Mesenteric fat pad (tissue), 1 donor: ENCODE measurements around the gene GPRIN1. TPM values are rescaled to one million over a fixed set of nuclear protein-coding genes. Genes with fewer than 3 reads are reported as not detected.

ENCODE experiments used
- microRNA-seq: library from miRNA; unstranded; fragments of <30 nt; microRNA quantifications from one replicate; pipeline ENCODE4 v1.2.0, GENCODE V29; 2020; ENCODE audit warnings: borderline number of aligned reads
- total RNA-seq: library from RNA; stranded (reverse); fragmentation: NEBNext Ultra II Directional; extraction: Animal tissue kit (Norgen Biotek cat#: 25700); gene quantifications from one replicate; pipeline ENCODE4 v1.2.1, GENCODE V29; 2021
- donor health status: DM: yes; HTN: yes; CAD: no.

The GPRIN1 gene
- total RNA-seq, 1 donor from 2014 or later, result 1.3 TPM

Small RNA genes within 50 kb of the gene (microRNA-seq; reads per million reads assigned to microRNA genes)
- not detected for gene MIR4281

Other genes starting within 250 kb of the GPRIN1 start
- 65.9 TPM for gene KIAA1191, start 248.4 kb downstream of the GPRIN1 start, total RNA-seq
- 4.4 TPM for gene ARL10, start 244.7 kb downstream of the GPRIN1 start, total RNA-seq
- gene NOP16, start 221.6 kb downstream of the GPRIN1 start, total RNA-seq, result 38.9 TPM
- gene HIGD2A, start 221.4 kb downstream of the GPRIN1 start, total RNA-seq, result 107 TPM
- 84.7 TPM for gene CLTB, start 193.6 kb downstream of the GPRIN1 start, total RNA-seq
- 34.2 TPM for gene FAF2, start 161.8 kb downstream of the GPRIN1 start, total RNA-seq
- 23.5 TPM for gene RNF44, start 72.8 kb downstream of the GPRIN1 start, total RNA-seq
- 0.45 TPM for gene CDHR2, start 60.8 kb downstream of the GPRIN1 start, total RNA-seq
- gene SNCB, start 20.4 kb upstream of the GPRIN1 start, total RNA-seq, result not detected
- not detected for gene EIF4E1B, start 20.5 kb upstream of the GPRIN1 start, total RNA-seq
- 29.7 TPM for gene TSPAN17, start 37.3 kb upstream of the GPRIN1 start, total RNA-seq
- gene UNC5A, start 200.4 kb upstream of the GPRIN1 start, total RNA-seq, result 0.29 TPM